NCI-H510A treated with DMSO at 0.1 percent for 48 hours (cell line): Measurements from ENCODE around the gene ARMC9.
A peak's percentile ranks its signal among the peaks of the same experiment; 100 is the strongest.
"Not testable (repeated sequence)": the region's sequence is repeated elsewhere in the genome, so short reads cannot be mapped to it uniquely, and the experiment has no call there.

Experiments used
- DNase-seq: peaks from one replicate; lab custom pipeline; 2025; lab: John Stamatoyannopoulos, UW

ARMC9 gene

GRCh38 chr2:231244382-231245248, 46.2 kb downstream of the ARMC9 start:
- DNase-seq = no peak

GRCh38 chr2:231245249-231246094, 47.0 kb downstream of the ARMC9 start:
- peak; percentile 68 for DNase-seq

- DNase-seq = peak; percentile 80
Observed at GRCh38 chr2:231246171-231246842, 47.9 kb downstream of the ARMC9 start.

DNA sequence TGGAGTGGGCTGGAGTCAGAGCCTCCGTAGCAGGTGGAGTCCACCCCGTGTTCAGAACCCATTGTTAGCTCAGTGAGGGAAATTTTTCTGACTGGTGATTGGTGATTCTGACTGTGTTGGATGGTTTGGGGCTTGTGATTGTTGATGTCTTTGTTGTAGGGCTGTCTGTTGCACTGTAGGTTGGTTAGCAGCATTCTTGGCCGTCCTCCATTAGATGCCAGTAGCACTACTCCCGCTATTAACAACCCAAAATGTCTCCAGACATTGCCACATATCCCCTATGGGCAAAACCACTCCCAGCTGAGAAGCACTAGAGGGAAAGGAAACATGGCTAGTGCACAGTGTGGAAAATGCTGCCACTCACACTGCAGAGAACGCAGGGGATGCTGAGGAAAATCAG, 51.7 kb downstream of the ARMC9 start:
- no peak for DNase-seq

DNA sequence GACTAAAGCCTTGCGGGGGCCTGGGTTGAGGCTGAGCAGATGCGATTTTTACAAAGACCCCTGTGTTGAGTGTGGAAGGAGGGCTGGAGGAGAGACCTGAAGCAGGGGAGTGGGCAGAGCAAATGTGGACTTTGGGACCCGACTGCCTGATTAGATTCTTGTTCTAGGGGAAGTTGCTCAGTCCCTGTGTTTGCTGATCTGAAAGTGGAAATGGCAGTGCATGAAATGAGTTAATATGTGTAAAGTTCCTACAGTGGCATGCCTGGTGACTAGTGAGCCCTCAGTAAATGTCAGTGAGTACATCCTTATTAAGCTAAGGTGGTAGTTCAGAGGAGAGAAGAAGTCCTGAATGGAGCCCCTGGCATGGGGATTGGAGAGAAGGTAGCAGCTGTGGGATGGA, 52.3 kb downstream of the ARMC9 start:
- DNase-seq = no peak

DNA sequence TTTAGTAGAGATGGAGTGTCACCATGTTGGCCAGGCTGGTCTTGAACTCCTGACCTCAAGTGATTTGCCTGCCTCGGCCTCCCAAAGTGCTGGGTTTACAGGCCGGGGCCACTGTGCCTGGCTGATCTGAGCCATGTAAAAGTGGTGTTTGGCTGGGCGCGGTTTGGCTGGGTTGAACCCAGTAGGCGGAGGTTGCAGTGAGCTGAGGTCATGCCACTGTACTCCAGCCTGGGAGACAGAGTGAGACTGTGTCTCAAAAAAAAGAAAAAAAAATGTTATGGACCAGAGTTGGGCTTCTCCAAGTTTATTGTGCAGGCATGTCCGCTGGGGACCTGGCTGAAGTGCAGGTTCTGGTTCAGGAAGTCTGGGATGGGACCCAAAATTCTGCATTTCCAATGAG, 54.9 kb downstream of the ARMC9 start:
- DNase-seq = not testable (repeated sequence)

DNA sequence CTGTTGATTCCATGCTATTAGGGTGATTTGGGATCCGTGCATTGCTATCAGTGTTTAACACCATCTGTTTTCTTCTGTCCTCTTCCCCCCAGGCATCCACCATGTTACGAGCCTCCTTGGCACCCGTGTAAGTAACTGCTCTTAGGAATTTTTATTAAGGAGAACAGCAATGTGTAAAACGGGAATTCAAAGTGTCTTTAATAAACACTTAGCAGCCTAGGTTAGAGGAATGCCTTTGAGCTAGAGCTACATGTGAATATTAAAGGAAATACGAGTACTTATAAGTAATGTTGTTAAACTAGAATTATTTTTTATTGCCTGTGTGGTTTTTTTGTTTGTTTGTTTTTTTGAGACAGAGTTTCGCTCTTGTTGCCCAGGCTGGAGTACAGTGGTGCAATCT, 58.1 kb downstream of the ARMC9 start:
- DNase-seq = no peak

- DNase-seq = no peak
Observed at GRCh38 chr2:231257763-231258162, 59.3 kb downstream of the ARMC9 start.

GRCh38 chr2:231258701-231259100, 60.3 kb downstream of the ARMC9 start:
- DNase-seq = no peak

- no peak for DNase-seq
Observed at GRCh38 chr2:231259104-231259503, 60.7 kb downstream of the ARMC9 start.

DNA sequence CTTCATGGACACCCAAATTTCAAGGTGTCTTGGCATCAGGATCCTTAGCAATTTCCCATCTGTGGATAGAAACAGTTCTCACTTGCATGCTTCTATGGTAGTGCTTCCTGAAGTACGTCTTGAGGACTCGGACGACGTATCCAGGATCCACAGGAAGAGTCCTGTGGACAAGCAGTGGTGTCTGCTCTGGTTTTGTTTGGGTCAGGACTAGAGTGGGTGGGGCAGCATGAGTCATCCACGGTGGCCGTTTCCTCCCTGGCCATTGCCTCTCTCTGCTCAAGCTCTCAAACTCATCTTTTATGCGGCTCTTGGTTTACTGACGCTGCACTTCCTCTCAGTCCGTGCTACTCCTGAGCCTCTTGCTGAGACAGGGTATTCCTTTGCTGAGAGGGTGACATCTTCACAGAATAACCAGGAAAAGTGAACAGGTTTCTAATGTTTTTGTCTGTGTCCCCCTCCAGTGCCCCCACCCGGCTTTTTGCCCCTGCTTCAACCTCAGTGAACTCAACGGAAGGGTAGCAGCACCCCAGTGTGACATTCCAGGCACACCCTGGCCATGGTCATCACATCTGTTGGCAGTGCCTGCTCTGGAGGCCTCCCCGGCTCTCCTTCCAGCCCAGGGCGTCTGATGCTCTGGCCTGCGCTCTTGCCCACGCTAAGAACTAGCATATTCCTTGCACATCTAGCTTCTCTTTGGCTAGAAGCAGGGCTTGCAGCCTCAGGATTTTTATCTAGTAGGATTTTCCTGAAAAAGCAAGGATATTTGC, 62.2 kb downstream of the ARMC9 start:
- no peak for DNase-seq

DNA sequence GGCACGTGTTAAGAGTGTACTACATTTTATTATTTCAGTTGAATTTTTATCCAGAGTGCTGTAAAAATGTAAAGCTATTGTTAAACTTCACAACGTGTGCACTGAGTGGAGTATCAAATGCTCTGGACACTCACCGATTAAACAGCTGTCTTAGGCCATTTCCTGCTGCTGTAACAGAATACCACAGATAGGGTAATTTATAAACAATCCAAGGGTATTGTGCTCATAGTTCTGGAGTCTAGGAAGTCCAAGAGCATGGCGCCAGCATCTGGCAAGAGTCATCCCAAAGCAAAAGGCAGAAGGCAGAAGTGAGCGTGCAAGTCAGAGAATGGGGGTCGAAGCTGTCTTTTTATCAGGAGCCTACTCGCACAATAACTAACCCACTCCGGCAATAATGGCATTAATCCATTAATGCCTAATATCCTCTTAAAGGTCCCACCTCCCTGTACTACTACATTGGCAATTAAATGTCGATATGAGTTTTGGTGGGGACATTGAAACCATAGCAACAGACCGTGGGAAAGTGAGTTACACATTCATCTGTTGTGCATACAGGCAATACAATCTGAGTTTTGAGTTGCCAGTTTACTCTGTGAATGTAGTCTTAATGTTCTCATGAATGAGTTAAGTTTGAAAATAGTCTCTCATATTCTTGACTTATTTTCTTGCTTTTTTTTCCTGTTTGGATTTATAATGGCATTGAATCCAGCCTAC, 64.8 kb downstream of the ARMC9 start:
- DNase-seq = peak; percentile 67

GRCh38 chr2:231270221-231271114, 72.0 kb downstream of the ARMC9 start:
- DNase-seq = no peak

DNA sequence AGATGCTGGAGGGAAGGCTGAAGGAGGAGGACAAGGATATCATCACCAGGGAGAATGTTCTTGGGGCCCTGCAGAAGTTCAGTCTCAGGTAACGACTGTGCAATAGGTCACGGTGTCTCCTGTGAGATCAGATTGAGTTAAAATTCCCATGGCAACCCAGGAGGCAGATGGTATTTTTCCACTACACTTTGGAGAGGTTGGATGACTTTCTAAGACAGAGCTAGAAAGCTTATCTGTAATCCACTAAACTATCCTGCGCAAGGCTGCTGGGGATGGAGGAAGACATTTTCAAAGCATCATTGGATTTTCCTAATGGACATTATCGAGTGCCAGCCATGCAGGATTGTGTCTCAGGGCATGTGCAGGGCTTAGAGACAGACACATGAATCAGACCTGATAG, 74.6 kb downstream of the ARMC9 start:
- DNase-seq = no peak

GRCh38 chr2:231276987-231277386, 78.6 kb downstream of the ARMC9 start:
- no peak for DNase-seq

DNA sequence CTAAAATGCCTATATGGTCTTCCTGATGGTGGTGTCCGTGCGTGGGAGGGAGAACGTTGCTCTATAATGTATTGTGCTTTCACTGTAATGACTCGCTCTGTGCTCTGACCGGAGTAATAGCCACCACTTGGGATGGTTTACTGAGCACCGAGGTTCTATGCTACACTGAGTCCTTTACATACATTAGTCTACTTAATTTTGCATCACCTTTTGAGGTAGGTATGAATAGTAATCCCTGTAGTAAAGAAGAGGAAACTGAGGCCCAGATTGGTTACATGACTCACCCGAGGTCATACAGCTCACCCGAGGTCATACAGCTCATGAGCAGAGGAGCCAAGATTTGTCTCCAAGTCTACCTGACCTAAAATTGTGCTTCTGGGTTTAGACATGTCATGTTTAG, 79.5 kb downstream of the ARMC9 start:
- DNase-seq = no peak

DNA sequence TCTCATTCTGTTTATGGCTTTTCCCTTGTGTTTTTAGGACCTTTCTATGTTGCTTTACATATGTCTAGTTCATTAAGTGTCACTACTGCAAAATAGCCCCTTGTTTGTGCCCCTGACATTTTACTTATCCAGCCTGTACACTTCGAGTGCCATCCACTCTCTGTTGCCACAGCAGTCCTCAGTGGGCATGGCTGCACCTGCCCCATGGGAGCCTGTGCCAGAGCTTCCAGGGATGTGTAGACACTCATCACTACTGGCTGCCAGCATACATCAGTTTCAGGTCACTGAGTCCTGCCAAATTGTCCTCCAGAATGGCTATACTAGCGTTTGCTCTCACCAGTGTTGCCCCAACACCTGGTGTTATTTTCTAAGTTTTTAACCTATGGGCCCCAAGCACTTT, 80.4 kb downstream of the ARMC9 start:
- no peak for DNase-seq

GRCh38 chr2:231280846-231281245, 82.4 kb downstream of the ARMC9 start:
- DNase-seq = no peak

DNA sequence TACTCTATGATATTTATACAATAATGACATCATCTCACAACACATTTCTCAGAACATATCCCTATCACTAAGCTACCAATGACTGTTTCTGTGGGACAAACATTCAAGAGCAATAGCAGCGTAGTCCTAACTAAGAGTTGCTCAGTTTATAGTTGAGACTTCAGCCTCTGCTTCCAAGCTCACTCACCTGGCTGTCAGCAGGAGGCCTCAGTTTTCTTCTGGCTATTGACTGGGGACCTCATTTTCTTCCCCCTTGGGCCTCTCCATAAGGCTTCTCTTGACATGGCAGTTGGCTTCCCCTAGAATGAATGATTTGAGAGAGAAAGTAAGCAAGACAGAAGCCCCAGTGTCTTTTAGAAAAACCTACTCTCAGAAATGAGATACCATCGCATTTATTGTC, 85.9 kb downstream of the ARMC9 start:
- DNase-seq = no peak

GRCh38 chr2:231286964-231287363, 88.5 kb downstream of the ARMC9 start:
- DNase-seq = no peak
